MM.1S (cell line): ENCODE data around the gene ALAS1.

Experiments
- EZH2 ChIP-seq: fragments of 300-600 bp; sonication (generic); optimal IDR thresholded peaks from 2 replicates; pipeline ENCODE3; 2017; ENCODE audit warnings: low read depth, mild to moderate bottlenecking, antibody characterized with exemption, low read length, mixed read lengths
- TF ChIP-seq, protein P1 (sequence below): fragments of 300-600 bp; sonication (generic); IDR thresholded peaks from 2 replicates; pipeline ENCODE4 v1.5.1; 2016; ENCODE audit warnings: antibody characterized with exemption, low read length, mixed read lengths

GRCh38 chr3:52217409-52217805, 19.4 kb downstream of the ALAS1 start:
- TF ChIP-seq, protein P1, sequence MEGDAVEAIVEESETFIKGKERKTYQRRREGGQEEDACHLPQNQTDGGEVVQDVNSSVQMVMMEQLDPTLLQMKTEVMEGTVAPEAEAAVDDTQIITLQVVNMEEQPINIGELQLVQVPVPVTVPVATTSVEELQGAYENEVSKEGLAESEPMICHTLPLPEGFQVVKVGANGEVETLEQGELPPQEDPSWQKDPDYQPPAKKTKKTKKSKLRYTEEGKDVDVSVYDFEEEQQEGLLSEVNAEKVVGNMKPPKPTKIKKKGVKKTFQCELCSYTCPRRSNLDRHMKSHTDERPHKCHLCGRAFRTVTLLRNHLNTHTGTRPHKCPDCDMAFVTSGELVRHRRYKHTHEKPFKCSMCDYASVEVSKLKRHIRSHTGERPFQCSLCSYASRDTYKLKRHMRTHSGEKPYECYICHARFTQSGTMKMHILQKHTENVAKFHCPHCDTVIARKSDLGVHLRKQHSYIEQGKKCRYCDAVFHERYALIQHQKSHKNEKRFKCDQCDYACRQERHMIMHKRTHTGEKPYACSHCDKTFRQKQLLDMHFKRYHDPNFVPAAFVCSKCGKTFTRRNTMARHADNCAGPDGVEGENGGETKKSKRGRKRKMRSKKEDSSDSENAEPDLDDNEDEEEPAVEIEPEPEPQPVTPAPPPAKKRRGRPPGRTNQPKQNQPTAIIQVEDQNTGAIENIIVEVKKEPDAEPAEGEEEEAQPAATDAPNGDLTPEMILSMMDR: no peak
- no peak for TF ChIP-seq EZH2
